22Rv1 (cell line): ENCODE results near the gene AREG.

Experiments
- H3K27ac ChIP-seq: fragments of 450-650 bp; 2 replicates; pipeline ENCODE4 v1.5.1; 2017
- ZFX ChIP-seq: fragments of 450-650 bp; IDR thresholded peaks from 2 replicates; pipeline ENCODE4 v1.6.1; 2017; ENCODE audit warnings: antibody characterized with exemption, borderline replicate concordance
- TF ChIP-seq, protein P1 (sequence below): fragments of 450-650 bp; IDR thresholded peaks from 2 replicates; pipeline ENCODE4 v1.5.1; 2017; ENCODE audit warnings: mild to moderate bottlenecking

The AREG gene

DNA sequence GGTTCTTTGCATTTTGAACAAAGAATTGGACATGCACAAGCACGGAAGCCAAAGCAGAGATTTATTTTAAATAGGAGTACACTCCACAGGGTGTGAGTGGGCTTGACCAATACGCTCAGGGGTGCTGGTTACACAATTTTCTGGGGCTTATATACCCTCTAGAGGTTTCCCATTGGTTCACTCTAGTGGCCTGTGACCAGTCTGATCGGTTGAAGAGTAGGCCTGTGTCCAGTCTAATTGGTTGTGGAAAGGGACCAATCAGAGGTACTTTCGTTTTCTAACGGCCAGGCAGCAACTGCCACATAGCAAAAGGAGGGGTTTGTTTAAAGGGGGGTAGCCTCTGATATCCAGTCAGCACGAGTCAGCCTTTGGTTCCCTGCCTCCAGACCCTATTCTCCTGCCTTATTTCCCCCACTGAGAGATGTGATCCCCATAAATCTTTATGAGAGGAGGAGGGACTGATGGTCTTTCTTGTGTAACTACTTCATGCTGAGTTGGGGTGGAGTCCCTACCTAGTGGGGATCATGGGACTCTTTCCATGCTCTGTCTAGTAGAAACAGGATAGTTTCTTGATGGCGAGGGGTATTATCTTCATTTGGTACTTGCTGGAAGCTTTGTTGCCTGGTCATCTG, 11.3 kb upstream of the AREG start:
- H3K27ac ChIP-seq = no peak overlapping the region
- TF ChIP-seq, protein P1, sequence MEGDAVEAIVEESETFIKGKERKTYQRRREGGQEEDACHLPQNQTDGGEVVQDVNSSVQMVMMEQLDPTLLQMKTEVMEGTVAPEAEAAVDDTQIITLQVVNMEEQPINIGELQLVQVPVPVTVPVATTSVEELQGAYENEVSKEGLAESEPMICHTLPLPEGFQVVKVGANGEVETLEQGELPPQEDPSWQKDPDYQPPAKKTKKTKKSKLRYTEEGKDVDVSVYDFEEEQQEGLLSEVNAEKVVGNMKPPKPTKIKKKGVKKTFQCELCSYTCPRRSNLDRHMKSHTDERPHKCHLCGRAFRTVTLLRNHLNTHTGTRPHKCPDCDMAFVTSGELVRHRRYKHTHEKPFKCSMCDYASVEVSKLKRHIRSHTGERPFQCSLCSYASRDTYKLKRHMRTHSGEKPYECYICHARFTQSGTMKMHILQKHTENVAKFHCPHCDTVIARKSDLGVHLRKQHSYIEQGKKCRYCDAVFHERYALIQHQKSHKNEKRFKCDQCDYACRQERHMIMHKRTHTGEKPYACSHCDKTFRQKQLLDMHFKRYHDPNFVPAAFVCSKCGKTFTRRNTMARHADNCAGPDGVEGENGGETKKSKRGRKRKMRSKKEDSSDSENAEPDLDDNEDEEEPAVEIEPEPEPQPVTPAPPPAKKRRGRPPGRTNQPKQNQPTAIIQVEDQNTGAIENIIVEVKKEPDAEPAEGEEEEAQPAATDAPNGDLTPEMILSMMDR = no peak
- TF ChIP-seq ZFX = no peak

DNA sequence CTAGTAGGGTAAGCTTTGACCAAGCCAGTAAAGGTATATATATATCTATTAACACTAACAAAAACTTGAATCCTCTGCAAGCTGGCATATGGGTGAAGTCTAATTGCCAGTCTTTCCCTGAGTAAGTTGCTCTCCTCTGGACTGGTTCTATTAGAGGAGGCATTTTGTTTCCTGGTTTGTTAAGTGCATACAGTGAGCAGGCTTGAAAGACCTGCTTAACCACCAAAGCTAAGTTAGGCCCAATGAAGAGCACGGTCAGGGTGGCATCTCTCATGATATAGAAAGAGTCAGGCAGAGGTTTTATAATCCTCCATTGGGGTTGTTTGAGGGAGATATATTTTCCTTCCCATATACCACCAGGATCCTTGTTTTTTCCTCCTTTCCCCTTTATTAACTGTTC, 9.6 kb upstream of the AREG start:
- TF ChIP-seq ZFX = no peak
- TF ChIP-seq, protein P1 = no peak
- H3K27ac ChIP-seq = no peak overlapping the region

DNA sequence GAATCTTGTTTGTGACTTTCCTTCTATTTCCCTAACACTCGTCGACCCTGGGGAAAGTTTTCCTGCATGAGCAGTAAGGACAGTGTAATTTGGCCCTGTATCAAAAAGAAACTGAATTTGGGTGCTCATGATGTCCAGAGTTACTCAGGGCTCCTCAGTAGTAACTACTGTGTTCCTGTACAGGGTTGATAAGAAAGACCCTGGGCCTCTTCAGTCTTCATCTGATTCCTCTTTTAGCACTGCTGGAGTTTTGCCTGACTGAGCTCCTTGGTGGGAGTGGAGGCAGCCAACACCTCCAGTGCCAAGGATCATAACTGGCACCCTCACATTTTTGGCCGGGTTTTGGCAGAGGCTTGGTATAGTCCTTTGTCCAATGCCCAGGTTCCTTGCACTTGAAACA, 7.1 kb upstream of the AREG start:
- H3K27ac ChIP-seq = no peak overlapping the region
- no peak for TF ChIP-seq ZFX
- TF ChIP-seq, protein P1 = no peak

DNA sequence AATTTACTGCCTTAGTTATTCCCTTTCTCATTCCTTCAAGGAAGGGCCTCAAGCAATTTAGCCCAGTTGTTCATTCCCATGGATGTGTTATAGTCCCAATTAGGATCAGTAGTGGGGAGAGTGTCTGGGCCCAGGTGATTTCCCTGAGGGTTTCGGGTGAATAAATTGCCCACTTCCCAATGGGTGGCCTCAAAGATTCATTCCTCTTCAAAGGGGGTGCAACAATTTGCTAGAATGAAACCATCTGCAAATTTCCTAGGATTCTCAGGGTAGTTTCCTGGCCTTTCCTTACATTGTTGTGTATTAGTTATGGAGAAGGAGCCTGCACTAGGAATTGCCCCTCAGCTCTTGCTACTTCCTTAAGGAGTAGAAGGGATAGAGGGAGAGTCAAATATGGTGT, 6.3 kb upstream of the AREG start:
- no peak overlapping the region for H3K27ac ChIP-seq
- TF ChIP-seq, protein P1 = no peak
- TF ChIP-seq ZFX = no peak

DNA sequence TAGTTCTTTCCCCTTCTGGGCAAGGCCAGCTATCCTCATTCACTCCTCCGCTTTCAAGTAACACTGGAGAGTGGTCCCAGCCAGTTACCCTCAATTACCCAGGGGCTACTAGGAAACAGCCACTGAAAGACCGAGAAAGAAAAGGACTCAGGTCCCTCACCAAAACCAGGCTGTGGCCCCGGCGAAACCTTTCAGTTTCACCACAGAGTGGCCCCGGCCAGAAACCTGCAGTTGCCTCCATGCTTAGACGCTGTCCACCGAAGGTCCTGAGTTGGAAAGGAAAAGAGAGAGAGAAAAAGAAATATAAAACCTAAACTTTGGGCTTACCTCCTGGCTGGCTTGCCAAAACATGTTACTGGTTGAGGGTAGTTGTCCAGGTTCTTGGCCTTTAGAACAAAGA, 5.0 kb upstream of the AREG start:
- no peak overlapping the region for H3K27ac ChIP-seq
- TF ChIP-seq, protein P1 = no peak
- TF ChIP-seq ZFX = no peak

DNA sequence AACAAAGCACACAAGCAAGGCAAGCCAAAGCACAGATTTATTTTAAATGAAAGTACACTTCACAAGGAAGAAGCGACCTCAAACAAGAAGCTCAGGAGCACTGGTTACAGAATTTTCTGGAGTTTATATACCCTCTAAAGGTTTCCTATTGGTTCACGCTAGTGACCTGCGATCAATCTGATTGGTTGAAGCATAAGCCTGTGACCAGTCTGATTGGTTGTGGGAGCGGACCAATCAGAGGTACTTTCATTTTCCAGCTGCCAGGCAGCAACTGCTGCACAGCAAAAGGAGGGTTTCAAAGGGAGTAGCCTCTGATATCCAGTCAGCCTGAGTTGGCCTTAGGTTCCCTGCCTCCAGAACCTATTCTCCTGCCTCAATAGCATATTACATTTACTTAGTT, 4.6 kb upstream of the AREG start:
- no peak overlapping the region for H3K27ac ChIP-seq
- TF ChIP-seq, protein P1 = no peak
- no peak for TF ChIP-seq ZFX

DNA sequence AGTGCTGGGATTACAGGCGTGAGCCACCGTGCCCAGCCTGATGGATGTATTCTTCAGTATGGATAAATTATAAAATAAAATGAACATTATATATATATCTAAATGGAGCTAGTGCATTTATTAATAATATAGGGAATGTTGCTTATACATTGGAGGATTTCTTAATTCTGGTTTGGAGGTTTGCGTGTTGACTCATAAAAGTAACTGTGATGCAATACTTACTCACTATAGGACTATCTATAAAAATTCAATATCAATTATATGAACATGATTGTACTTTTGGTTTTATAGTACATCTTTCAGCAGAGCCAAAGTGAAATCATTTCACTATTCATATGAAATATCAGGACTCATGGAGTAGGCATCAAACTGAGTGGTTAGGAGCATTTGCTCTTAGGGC, 3.2 kb upstream of the AREG start:
- H3K27ac ChIP-seq = no peak overlapping the region
- TF ChIP-seq, protein P1 = no peak
- TF ChIP-seq ZFX = no peak
